WTC11 (cell line): ENCODE measurements around the gene SLC25A21. TPM values are rescaled to one million over a fixed set of nuclear protein-coding genes. Genes with fewer than 3 reads are reported as not detected.

ENCODE experiments used
- ATAC-seq: fragments of 200-7000 bp; cut with Tn5 transposase; 2 replicates; pipeline ENCODE4 v1.10.0; 2021; ENCODE audit warnings: mild to moderate bottlenecking, moderate library complexity
- CTCF ChIA-PET: fragments of 300-600 bp; sonication (Branson Sonifier 250); formaldehyde crosslinking; loops from one replicate; lab custom pipeline; 2021; ENCODE audit warnings: antibody characterized with exemption; lab: Charles Lee
- POLR2A ChIA-PET: fragments of 350-600 bp; sonication (Branson Sonifier 250); formaldehyde crosslinking; loops from one replicate; lab custom pipeline; 2021; ENCODE audit warnings: antibody characterized with exemption; lab: Charles Lee
- DNase-seq: peaks from one replicate; pipeline ENCODE4 v3.0.0; 2021; ENCODE audit warnings: low spot score
- H3K27ac Mint-ChIP-seq: 2 replicates; pipeline ENCODE4 v1.8.0; 2021; ENCODE audit warnings: mixed read lengths
- H3K27me3 Mint-ChIP-seq: 2 replicates; pipeline ENCODE4 v1.8.0; 2021; ENCODE audit warnings: low read depth, mild to moderate bottlenecking, moderate library complexity, mixed read lengths
- H3K36me3 Mint-ChIP-seq: 2 replicates; pipeline ENCODE4 v1.8.0; 2021; ENCODE audit warnings: mixed read lengths
- H3K4me1 Mint-ChIP-seq: 2 replicates; pipeline ENCODE4 v1.8.0; 2022; ENCODE audit warnings: mixed read lengths
- H3K4me3 Mint-ChIP-seq: 2 replicates; pipeline ENCODE4 v1.8.0; 2021; ENCODE audit warnings: mild to moderate bottlenecking, moderate library complexity, mixed read lengths
- H3K9me3 Mint-ChIP-seq: 2 replicates; pipeline ENCODE4 v1.8.0; 2021; ENCODE audit warnings: mixed read lengths
- ATF2 ChIP-seq: sonication (generic); formaldehyde crosslinking; IDR thresholded peaks from 2 replicates; pipeline ENCODE4 v1.8.1; 2022; ENCODE audit warnings: low read depth, missing genetic modification reagents, borderline replicate concordance
- ELF4 ChIP-seq: sonication (generic); formaldehyde crosslinking; IDR thresholded peaks from 2 replicates; pipeline ENCODE4 v1.8.1; 2022; ENCODE audit warnings: low read depth, mild to moderate bottlenecking, moderate library complexity, missing genetic modification reagents
- ERG ChIP-seq: fragments of 250-450 bp; sonication (Bioruptor Pico); IDR thresholded peaks from 2 replicates; pipeline ENCODE4 v1.8.0; 2021; ENCODE audit warnings: mild to moderate bottlenecking
- ETV6 ChIP-seq: sonication (generic); formaldehyde crosslinking; IDR thresholded peaks from 2 replicates; pipeline ENCODE4 v1.8.1; 2022; ENCODE audit warnings: mild to moderate bottlenecking, missing genetic modification reagents
- HMGXB4 ChIP-seq: sonication (generic); formaldehyde crosslinking; IDR thresholded peaks from 2 replicates; pipeline ENCODE4 v1.8.1; 2023; ENCODE audit warnings: mild to moderate bottlenecking, moderate library complexity, missing genetic modification reagents
- IRF2 ChIP-seq: sonication (generic); formaldehyde crosslinking; IDR thresholded peaks from 2 replicates; pipeline ENCODE4 v1.8.0; 2022; ENCODE audit warnings: low read depth, missing genetic modification reagents, borderline replicate concordance
- KAT7 ChIP-seq: sonication (generic); formaldehyde crosslinking; IDR thresholded peaks from 2 replicates; pipeline ENCODE4 v1.8.1; 2023; ENCODE audit warnings: missing genetic modification reagents, mild to moderate bottlenecking, borderline replicate concordance
- NR3C1 ChIP-seq: sonication (generic); formaldehyde crosslinking; conservative IDR thresholded peaks from 2 replicates; pipeline ENCODE4 v1.8.1; 2023; ENCODE audit warnings: low read depth, mild to moderate bottlenecking, missing genetic modification reagents
- PREB ChIP-seq: sonication (generic); formaldehyde crosslinking; IDR thresholded peaks from 2 replicates; pipeline ENCODE4 v1.8.1; 2022; ENCODE audit warnings: mild to moderate bottlenecking, missing genetic modification reagents, moderate library complexity, borderline replicate concordance
- RELA ChIP-seq: sonication (generic); formaldehyde crosslinking; IDR thresholded peaks from 2 replicates; pipeline ENCODE4 v1.8.1; 2022; ENCODE audit warnings: missing genetic modification reagents, mild to moderate bottlenecking, borderline replicate concordance
- SMAD4 ChIP-seq: sonication (generic); formaldehyde crosslinking; IDR thresholded peaks from 2 replicates; pipeline ENCODE4 v1.8.0; 2022; ENCODE audit warnings: mild to moderate bottlenecking, missing genetic modification reagents
- STAT6 ChIP-seq: sonication (generic); formaldehyde crosslinking; conservative IDR thresholded peaks from 2 replicates; pipeline ENCODE4 v1.8.1; 2023; ENCODE audit warnings: mild to moderate bottlenecking, low read depth, missing genetic modification reagents, moderate library complexity
- TEAD4 ChIP-seq: sonication (generic); formaldehyde crosslinking; IDR thresholded peaks from 2 replicates; pipeline ENCODE4 v1.8.0; 2022; ENCODE audit warnings: mild to moderate bottlenecking, missing genetic modification reagents
- ZBTB21 ChIP-seq: sonication (generic); formaldehyde crosslinking; IDR thresholded peaks from 2 replicates; pipeline ENCODE4 v1.8.1; 2023; ENCODE audit warnings: mild to moderate bottlenecking, missing genetic modification reagents, borderline replicate concordance
- ZNF121 ChIP-seq: sonication (generic); formaldehyde crosslinking; IDR thresholded peaks from 2 replicates; pipeline ENCODE4 v1.8.0; 2023; ENCODE audit warnings: missing genetic modification reagents
- ZNF138 ChIP-seq: sonication (generic); formaldehyde crosslinking; conservative IDR thresholded peaks from 2 replicates; pipeline ENCODE4 v1.8.1; 2022; ENCODE audit warnings: mild to moderate bottlenecking, moderate library complexity, missing genetic modification reagents
- ZNF263 ChIP-seq: sonication (generic); formaldehyde crosslinking; IDR thresholded peaks from 2 replicates; pipeline ENCODE4 v1.8.1; 2022; ENCODE audit warnings: low read depth, mild to moderate bottlenecking, moderate library complexity, missing genetic modification reagents
- ZNF317 ChIP-seq: sonication (generic); formaldehyde crosslinking; IDR thresholded peaks from 2 replicates; pipeline ENCODE4 v1.8.1; 2023; ENCODE audit warnings: low read depth, mild to moderate bottlenecking, moderate library complexity, missing genetic modification reagents, borderline replicate concordance
- ZNF423 ChIP-seq: fragments of 250-450 bp; sonication (Bioruptor Pico); IDR thresholded peaks from 2 replicates; pipeline ENCODE4 v2.1.2; 2022; ENCODE audit warnings: mild to moderate bottlenecking, moderate library complexity
- ZNF425 ChIP-seq: fragments of 250-450 bp; sonication (Bioruptor Pico); conservative IDR thresholded peaks from 2 replicates; pipeline ENCODE4 v1.9.0; 2021; ENCODE audit warnings: mild to moderate bottlenecking
- ZNF512 ChIP-seq: sonication (generic); formaldehyde crosslinking; IDR thresholded peaks from 2 replicates; pipeline ENCODE4 v1.8.1; 2022; ENCODE audit warnings: missing genetic modification reagents, borderline replicate concordance
- total RNA-seq: library from RNA; stranded (reverse); gene quantifications from 3 replicates; pipeline ENCODE4 v1.2.3, GENCODE V29; 2021

SLC25A21 gene
- total RNA-seq, 1 experiment from 2014 or later: 8.2 TPM

GRCh38 chr14:36822685-36823084 lies 349.7 kb downstream of the SLC25A21 start:
- ChIA-PET CTCF (no interaction called here), POLR2A (no interaction called here)
- DNase-seq (no peak), ATAC-seq (no peak)
- Mint-ChIP-seq H3K4me3 (no peak overlapping the region), H3K27ac (no peak overlapping the region), H3K36me3 (no peaks in the 10 kb centered on the region), H3K4me1 (peaks cover 29% of the 10 kb centered on the region), H3K9me3 (no peaks in the 10 kb centered on the region), H3K27me3 (no peaks in the 10 kb centered on the region)
- TF ChIP-seq ZNF512 (CRISPR knock-in tag) (no peak), ZNF138 (CRISPR knock-in tag) (no peak), PREB (CRISPR knock-in tag) (no peak), IRF2 (CRISPR knock-in tag) (no peak), ZBTB21 (no peak), KAT7 (no peak), HMGXB4 (CRISPR knock-in tag) (no peak), ETV6 (CRISPR knock-in tag) (no peak), RELA (CRISPR knock-in tag) (no peak), NR3C1 (CRISPR knock-in tag) (no peak), ATF2 (CRISPR knock-in tag) (no peak), ZNF317 (CRISPR knock-in tag) (no peak), ERG (CRISPR knock-in tag) (no peak), TEAD4 (CRISPR knock-in tag) (no peak)

GRCh38 chr14:36820901-36821300 lies 351.5 kb downstream of the SLC25A21 start:
- Mint-ChIP-seq H3K36me3 (no peaks in the 10 kb centered on the region), H3K4me3 (no peak overlapping the region), H3K9me3 (no peaks in the 10 kb centered on the region), H3K4me1 (peaks cover 17% of the 10 kb centered on the region), H3K27ac (peak overlapping the region; percentile 29; the same call in 1 of the 2 replicates), H3K27me3 (no peaks in the 10 kb centered on the region)
- no peak for DNase-seq
- POLR2A ChIA-PET: no interaction called here
- CTCF ChIA-PET: no interaction called here
- ATAC-seq: no peak
- TF ChIP-seq SMAD4 (CRISPR knock-in tag) (no peak), STAT6 (CRISPR knock-in tag) (no peak), ZNF423 (CRISPR knock-in tag) (no peak), ELF4 (CRISPR knock-in tag) (no peak), ZNF317 (CRISPR knock-in tag) (no peak), KAT7 (no peak), ZNF121 (no peak), ZNF425 (CRISPR knock-in tag) (no peak), ZNF263 (CRISPR knock-in tag) (no peak)
